ENCODE data around the gene PAX8. TPM values are rescaled to one million over a fixed set of nuclear protein-coding genes. Genes with fewer than 3 reads are reported as not detected.

PAX8 gene
- total RNA-seq, 2 donors from 2014 or later: 1.1 to 1.9 TPM

- peaks cover 19% of the 10 kb centered on the region for H3K27me3 ChIP-seq
- DNase-seq: no peak
- intact Hi-C loops (cut with DNase I): no loop called here
- H3K36me3 ChIP-seq: no peaks in the 10 kb centered on the region
- H3K4me1 ChIP-seq: no peaks in the 10 kb centered on the region
- H3K4me3 ChIP-seq: no peak overlapping the region
- H3K9ac ChIP-seq (ENCODE audit: low read depth in 2 of 2, low read length in 2 of 2): no peak overlapping the region
- TF ChIP-seq CTCF (IDR thresholded peaks at IDR 0.05): no peak
- H3K27ac ChIP-seq: no peak overlapping the region
- no peaks in the 10 kb centered on the region for H3K9me3 ChIP-seq
Observed at GRCh38 chr2:113273027-113273551, 5.6 kb downstream of the PAX8 start.

- intact Hi-C loops (cut with DNase I): no loop called here
Observed at GRCh38 chr2:113272477-113272876, 6.2 kb downstream of the PAX8 start.

GRCh38 chr2:113268621-113269360 lies 9.9 kb downstream of the PAX8 start:
- no peak for DNase-seq
- Histone ChIP-seq H3K36me3 (no peaks in the 10 kb centered on the region), H3K4me1 (no peaks in the 10 kb centered on the region), H3K9me3 (no peaks in the 10 kb centered on the region), H3K27me3 (no peaks in the 10 kb centered on the region), H3K9ac (ENCODE audit: low read depth in 2 of 2, low read length in 2 of 2) (no peak overlapping the region), H3K27ac (no peak overlapping the region), H3K4me3 (no peak overlapping the region)
- intact Hi-C loops (cut with DNase I): no loop called here
- TF ChIP-seq CTCF (IDR thresholded peaks at IDR 0.05): no peak

More at GRCh38 chr2:113272477-113272876, 6.2 kb downstream of the PAX8 start:
- Histone ChIP-seq H3K36me3 (no peaks in the 10 kb centered on the region), H3K9ac (ENCODE audit: low read depth in 2 of 2, low read length in 2 of 2) (no peak overlapping the region), H3K4me3 (no peak overlapping the region), H3K4me1 (no peaks in the 10 kb centered on the region), H3K9me3 (no peaks in the 10 kb centered on the region), H3K27ac (no peak overlapping the region), H3K27me3 (peaks cover 13% of the 10 kb centered on the region)
- DNase-seq: no peak
- TF ChIP-seq CTCF (IDR thresholded peaks at IDR 0.05): no peak

GRCh38 chr2:113266431-113266830 lies 12.3 kb downstream of the PAX8 start:
- Histone ChIP-seq H3K9ac (ENCODE audit: low read depth in 2 of 2, low read length in 2 of 2) (no peak overlapping the region), H3K27ac (no peak overlapping the region), H3K4me1 (no peaks in the 10 kb centered on the region), H3K9me3 (no peaks in the 10 kb centered on the region), H3K36me3 (no peaks in the 10 kb centered on the region), H3K27me3 (no peaks in the 10 kb centered on the region), H3K4me3 (no peak overlapping the region)
- DNase-seq: no peak
- TF ChIP-seq CTCF (IDR thresholded peaks at IDR 0.05): no peak
- intact Hi-C loops (cut with DNase I): no loop called here

GRCh38 chr2:113264713-113265403 lies 13.9 kb downstream of the PAX8 start:
- Histone ChIP-seq H3K36me3 (no peaks in the 10 kb centered on the region), H3K27me3 (no peaks in the 10 kb centered on the region), H3K9ac (ENCODE audit: low read depth in 2 of 2, low read length in 2 of 2) (no peak overlapping the region), H3K9me3 (no peaks in the 10 kb centered on the region), H3K27ac (no peak overlapping the region), H3K4me1 (no peaks in the 10 kb centered on the region), H3K4me3 (no peak overlapping the region)
- DNase-seq: no peak
- TF ChIP-seq CTCF (IDR thresholded peaks at IDR 0.05): no peak
- intact Hi-C loops (cut with DNase I): no loop called here
